GM12878 (cell line): ENCODE measurements around the gene MLLT3. TPM values are rescaled to one million over a fixed set of nuclear protein-coding genes. Genes with fewer than 3 reads are reported as not detected.

Experiments used
- CBX5 ChIP-seq: sonication (generic); IDR thresholded peaks from 2 replicates; pipeline ENCODE4 v1.6.1; 2016; ENCODE audit warnings: low read depth, moderate library complexity, mild to moderate bottlenecking, inconsistent platforms
- CHD1 ChIP-seq: IDR thresholded peaks from 2 replicates; pipeline ENCODE4 v1.6.1; 2012; ENCODE audit warnings: low read depth, low read length, improper control_type of control experiment
- CHD4 ChIP-seq: fragments of 200-600 bp; sonication (generic); IDR thresholded peaks from 2 replicates; pipeline ENCODE4 v1.6.1; 2016; ENCODE audit warnings: mild to moderate bottlenecking
- CTCF ChIP-seq, 3 experiments: IDR thresholded peaks in 2 of 3; conservative IDR thresholded peaks in 1 of 3; 2 replicates each; pipeline ENCODE4 v1.5.1; 2011; ENCODE audit warnings: low read depth in 3 of 3, low read length in 3 of 3, mild to moderate bottlenecking in 3 of 3, control low read depth in 2 of 3, moderate library complexity in 2 of 3, inconsistent platforms in 1 of 3, mixed read lengths in 1 of 3; ENCODE audit not compliant: control insufficient read depth in 2 of 3, insufficient read depth in 1 of 3; ENCODE audit errors: extremely low read depth in 1 of 3
- EGR1 ChIP-seq, 2 experiments: IDR thresholded peaks; 1 replicate in 1 of 2; 2 replicates in 1 of 2; pipeline ENCODE4 v1.6.1; 2011 to 2012; ENCODE audit warnings: low read depth in 2 of 2, low read length in 2 of 2, borderline replicate concordance in 1 of 2, mild to moderate bottlenecking in 1 of 2, moderate library complexity in 1 of 2
- ETV6 ChIP-seq, 2 experiments: fragments of 450-650 bp in 1 of 2; IDR thresholded peaks in 1 of 2; conservative IDR thresholded peaks in 1 of 2; 2 replicates each; pipeline ENCODE4 v1.6.1; 2014; ENCODE audit warnings: antibody characterized with exemption in 1 of 2, borderline replicate concordance in 1 of 2, low read depth in 1 of 2, mild to moderate bottlenecking in 1 of 2, moderate library complexity in 1 of 2
- IKZF1 ChIP-seq: fragments of 450-650 bp; conservative IDR thresholded peaks from 2 replicates; pipeline ENCODE4 v1.6.1; 2017; ENCODE audit warnings: antibody characterized with exemption, mild to moderate bottlenecking
- JUND ChIP-seq: IDR thresholded peaks from 2 replicates; pipeline ENCODE4 v1.6.1; 2012; ENCODE audit warnings: low read depth, mild to moderate bottlenecking, low read length, improper control_type of control experiment, moderate library complexity
- KAT2A ChIP-seq: conservative IDR thresholded peaks from 2 replicates; pipeline ENCODE4 v1.6.1; 2011; ENCODE audit warnings: low read depth, low read length; ENCODE audit not compliant: control insufficient read depth
- MXI1 ChIP-seq: fragments of 150-350 bp; IDR thresholded peaks from 2 replicates; pipeline ENCODE4 v1.6.1; 2011; ENCODE audit warnings: low read depth, mild to moderate bottlenecking, inconsistent platforms, low read length, improper control_type of control experiment
- NR2C1 ChIP-seq: fragments of 450-650 bp; IDR thresholded peaks from 2 replicates; pipeline ENCODE4 v1.6.1; 2017; ENCODE audit warnings: antibody characterized with exemption, mild to moderate bottlenecking, moderate library complexity
- RB1 ChIP-seq: fragments of 450-650 bp; formaldehyde crosslinking; IDR thresholded peaks from 2 replicates; pipeline ENCODE4 v1.6.1; 2017; ENCODE audit warnings: mild to moderate bottlenecking, borderline replicate concordance
- SIN3A ChIP-seq: IDR thresholded peaks from 2 replicates; pipeline ENCODE4 v1.6.1; 2012; ENCODE audit warnings: low read depth, low read length, improper control_type of control experiment
- SMAD5 ChIP-seq: IDR thresholded peaks from 2 replicates; pipeline ENCODE4 v1.6.1; 2016; ENCODE audit warnings: antibody characterized with exemption, low read depth
- SPI1 ChIP-seq: IDR thresholded peaks from 2 replicates; pipeline ENCODE4 v1.6.1; 2011; ENCODE audit warnings: low read depth, mild to moderate bottlenecking, low read length, moderate library complexity, borderline replicate concordance; ENCODE audit not compliant: insufficient read depth
- SRF ChIP-seq, 2 experiments: IDR thresholded peaks; 2 replicates each; pipeline ENCODE4 v1.6.1; 2011; ENCODE audit warnings: low read depth in 2 of 2, low read length in 2 of 2, mild to moderate bottlenecking in 1 of 2, moderate library complexity in 1 of 2
- ZBTB40 ChIP-seq: fragments of 450-650 bp; IDR thresholded peaks from 2 replicates; pipeline ENCODE4 v1.6.1; 2016; ENCODE audit warnings: mild to moderate bottlenecking, moderate library complexity, borderline replicate concordance
- polyA plus RNA-seq, 11 experiments: library from polyadenylated mRNA; depleted of rRNA in 4 of 11; unstranded in 6 of 11; stranded (reverse) in 5 of 11; fragments of >200 nt; fragmentation: Nextera tagmentation in 4 of 11; fragmentation: Illumina TruSeq in 1 of 11; extraction: Ambion mirVana in 4 of 11; extraction: Trizol in 1 of 11; gene quantifications; 1 replicate in 1 of 11; 2 replicates in 10 of 11; pipeline versions ENCODE4 v1.2.1 to v1.2.3, GENCODE V29; 2011 to 2016; ENCODE audit warnings: inconsistent platforms in 2 of 11, missing spikeins in 2 of 11, low read depth in 1 of 11
- total RNA-seq, 4 experiments: library from RNA; depleted of rRNA in 3 of 4; stranded (reverse); fragments of >200 nt in 3 of 4; fragmentation: Illumina TruSeq in 1 of 4; extraction: Trizol in 1 of 4; gene quantifications; 2 replicates each; pipeline versions ENCODE4 v1.2.1 to v1.2.3, GENCODE V29; 2013 to 2021
- TF ChIP-seq, protein P1 (sequence below): IDR thresholded peaks from 2 replicates; pipeline ENCODE4 v1.6.1; 2011; ENCODE audit warnings: mild to moderate bottlenecking, low read depth, low read length, moderate library complexity; ENCODE audit not compliant: insufficient replicate concordance
- TF ChIP-seq, protein P2 (sequence below): fragments of 450-650 bp; conservative IDR thresholded peaks from 2 replicates; pipeline ENCODE4 v1.6.1; 2017; ENCODE audit warnings: mild to moderate bottlenecking, moderate library complexity

The MLLT3 gene
- total and polyA plus RNA-seq, 10 of the 15 experiments (the other 5 are each of a cell fraction or from before 2014, with no cell fraction given), result 17.7 to 72.3 (median 35.6) TPM

GRCh38 chr9:20620650-20621470 lies 1.4 kb downstream of the MLLT3 start (continued):
- TF ChIP-seq, protein P1, sequence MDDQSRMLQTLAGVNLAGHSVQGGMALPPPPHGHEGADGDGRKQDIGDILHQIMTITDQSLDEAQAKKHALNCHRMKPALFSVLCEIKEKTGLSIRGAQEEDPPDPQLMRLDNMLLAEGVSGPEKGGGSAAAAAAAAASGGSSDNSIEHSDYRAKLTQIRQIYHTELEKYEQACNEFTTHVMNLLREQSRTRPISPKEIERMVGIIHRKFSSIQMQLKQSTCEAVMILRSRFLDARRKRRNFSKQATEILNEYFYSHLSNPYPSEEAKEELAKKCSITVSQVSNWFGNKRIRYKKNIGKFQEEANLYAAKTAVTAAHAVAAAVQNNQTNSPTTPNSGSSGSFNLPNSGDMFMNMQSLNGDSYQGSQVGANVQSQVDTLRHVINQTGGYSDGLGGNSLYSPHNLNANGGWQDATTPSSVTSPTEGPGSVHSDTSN, result no peak
- TF ChIP-seq JUND (no peak), NR2C1 (no peak), CTCF (IDR thresholded peaks at IDR 0.05 in 2 of 3, conservative IDR thresholded peaks at IDR 0.05 in 1 of 3; ENCODE audit: control insufficient read depth in 2 of 3, extremely low read depth in 1 of 3, insufficient read depth in 1 of 3, low read depth in 3 of 3, low read length in 3 of 3) (no peak), SMAD5 (no peak), CHD1 (no peak), IKZF1 (no peak), KAT2A (no peak), EGR1 (IDR thresholded peaks at IDR 0.05; ENCODE audit: borderline replicate concordance in 1 of 2, low read depth in 2 of 2, low read length in 2 of 2) (peak in 1 of 2 experiments; percentile 60; a peak in 1 of 3 replicates), ZBTB40 (no peak), SIN3A (peak; percentile 30; the same call in 1 of the 2 replicates), RB1 (no peak), CHD4 (no peak), MXI1 (peak; percentile 67), SRF (IDR thresholded peaks at IDR 0.05; ENCODE audit: low read depth in 2 of 2, low read length in 2 of 2) (0 out of 4 replicates have a peak, but pooled peaks of 1 of the 2 experiments have one; percentile 5), CBX5 (no peak), ETV6 (conservative IDR thresholded peaks at IDR 0.05 in 1 of 2, IDR thresholded peaks at IDR 0.05 in 1 of 2; ENCODE audit: borderline replicate concordance in 1 of 2, low read depth in 1 of 2) (0 out of 4 replicates have a peak, but pooled peaks of 1 of the 2 experiments have one; percentile 14), SPI1 (no peak)
- TF ChIP-seq, protein P2, sequence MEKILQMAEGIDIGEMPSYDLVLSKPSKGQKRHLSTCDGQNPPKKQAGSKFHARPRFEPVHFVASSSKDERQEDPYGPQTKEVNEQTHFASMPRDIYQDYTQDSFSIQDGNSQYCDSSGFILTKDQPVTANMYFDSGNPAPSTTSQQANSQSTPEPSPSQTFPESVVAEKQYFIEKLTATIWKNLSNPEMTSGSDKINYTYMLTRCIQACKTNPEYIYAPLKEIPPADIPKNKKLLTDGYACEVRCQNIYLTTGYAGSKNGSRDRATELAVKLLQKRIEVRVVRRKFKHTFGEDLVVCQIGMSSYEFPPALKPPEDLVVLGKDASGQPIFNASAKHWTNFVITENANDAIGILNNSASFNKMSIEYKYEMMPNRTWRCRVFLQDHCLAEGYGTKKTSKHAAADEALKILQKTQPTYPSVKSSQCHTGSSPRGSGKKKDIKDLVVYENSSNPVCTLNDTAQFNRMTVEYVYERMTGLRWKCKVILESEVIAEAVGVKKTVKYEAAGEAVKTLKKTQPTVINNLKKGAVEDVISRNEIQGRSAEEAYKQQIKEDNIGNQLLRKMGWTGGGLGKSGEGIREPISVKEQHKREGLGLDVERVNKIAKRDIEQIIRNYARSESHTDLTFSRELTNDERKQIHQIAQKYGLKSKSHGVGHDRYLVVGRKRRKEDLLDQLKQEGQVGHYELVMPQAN, result peak; percentile 37; the same call in 1 of the 2 replicates
